GM18498 (cell line): ENCODE results near the gene SDHAF4.
"Not testable (repeated sequence)": the region's sequence is repeated elsewhere in the genome, so short reads cannot be mapped to it uniquely, and the experiment has no call there.

Source experiments
- ATAC-seq: cut with Tn5 transposase; IDR thresholded peaks from one replicate; pipeline ENCODE4 v1.9.1; 2021; ENCODE audit warnings: mild to moderate bottlenecking, moderate library complexity; ENCODE audit not compliant: unreplicated experiment

The SDHAF4 gene

GRCh38 chr6:70590400-70590799 is 23.7 kb downstream of the SDHAF4 start:
- no peak for ATAC-seq

DNA sequence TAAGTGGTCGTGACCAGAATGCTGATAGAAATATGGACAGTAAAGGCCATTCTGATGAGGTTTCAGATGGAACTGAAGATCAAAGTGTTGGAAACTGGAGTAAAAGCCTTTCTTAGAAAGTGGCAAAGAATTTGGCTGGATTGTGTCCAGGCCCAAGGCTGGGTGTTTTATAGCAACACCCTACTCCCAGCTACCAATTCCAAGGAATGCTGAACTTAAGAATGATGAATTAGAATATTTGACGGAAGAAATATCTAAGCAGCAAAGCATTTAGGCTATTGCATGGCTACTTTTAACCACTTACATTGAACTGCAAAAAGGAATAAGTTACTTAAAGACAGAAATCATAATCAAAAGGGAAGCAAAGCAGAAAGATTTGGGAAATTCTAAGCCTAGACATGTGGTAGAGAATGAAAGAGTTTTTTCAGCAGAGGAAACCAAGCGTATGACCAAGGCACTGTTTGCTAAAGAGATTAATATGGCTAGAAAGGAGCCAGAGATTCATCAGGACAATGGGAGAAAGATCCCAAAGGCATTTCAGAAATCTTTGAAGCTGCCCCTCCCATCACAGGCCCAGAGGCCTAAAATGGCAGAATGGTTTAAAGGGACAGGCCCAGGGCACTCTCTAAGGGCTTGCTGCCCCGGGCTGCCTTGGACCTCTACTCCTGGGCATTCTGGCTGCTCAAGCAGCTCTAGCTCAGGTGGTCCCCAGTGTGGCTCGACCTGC is 25.8 kb downstream of the SDHAF4 start:
- no peak for ATAC-seq

GRCh38 chr6:70593118-70593486 is 26.4 kb downstream of the SDHAF4 start:
- no peak for ATAC-seq

- no peak for ATAC-seq
Observed at GRCh38 chr6:70599187-70599586, 32.5 kb downstream of the SDHAF4 start.

DNA sequence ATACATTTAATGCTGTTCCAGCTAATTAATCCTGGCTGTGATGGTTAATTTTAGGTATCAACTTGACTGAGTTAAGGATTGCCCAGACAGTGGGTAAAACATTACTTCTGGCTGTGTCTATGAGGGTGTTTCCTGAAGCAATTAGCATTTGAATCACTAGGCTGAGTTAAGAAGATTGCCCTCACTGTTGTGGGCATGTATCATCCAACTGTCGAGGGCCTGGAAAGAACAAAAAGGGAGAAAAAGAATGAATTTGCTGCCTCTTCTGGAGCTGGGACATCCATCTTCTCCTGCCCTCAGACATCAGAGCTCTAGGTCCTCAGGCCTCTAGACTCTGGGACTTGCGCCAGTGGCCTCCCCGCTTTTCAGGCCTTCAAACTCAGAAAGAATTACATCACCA is 34.3 kb downstream of the SDHAF4 start:
- no peak for ATAC-seq

DNA sequence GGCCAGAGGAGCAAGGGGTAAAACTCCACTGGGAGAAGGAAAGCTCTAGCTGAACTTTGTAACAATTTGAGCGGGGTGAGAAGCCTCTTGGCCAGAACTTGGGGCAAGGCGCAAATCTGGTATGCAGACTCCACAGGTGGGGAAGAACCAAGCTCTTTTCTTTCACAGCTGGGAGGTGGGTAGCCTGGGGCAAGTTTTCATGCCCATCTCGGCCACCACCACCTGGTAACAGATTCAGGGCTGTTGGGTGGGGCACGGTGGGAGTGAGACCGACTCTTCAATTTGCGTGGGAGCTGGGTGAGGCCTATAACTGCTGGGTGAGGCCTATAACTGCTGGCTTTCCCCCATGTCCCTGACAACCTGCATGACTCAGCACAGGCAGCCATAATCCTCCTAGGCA is 37.5 kb downstream of the SDHAF4 start:
- no peak for ATAC-seq

GRCh38 chr6:70607371-70607770 is 40.6 kb downstream of the SDHAF4 start:
- ATAC-seq: not testable (repeated sequence)

GRCh38 chr6:70609181-70609580 is 42.5 kb downstream of the SDHAF4 start:
- ATAC-seq: not testable (repeated sequence)

DNA sequence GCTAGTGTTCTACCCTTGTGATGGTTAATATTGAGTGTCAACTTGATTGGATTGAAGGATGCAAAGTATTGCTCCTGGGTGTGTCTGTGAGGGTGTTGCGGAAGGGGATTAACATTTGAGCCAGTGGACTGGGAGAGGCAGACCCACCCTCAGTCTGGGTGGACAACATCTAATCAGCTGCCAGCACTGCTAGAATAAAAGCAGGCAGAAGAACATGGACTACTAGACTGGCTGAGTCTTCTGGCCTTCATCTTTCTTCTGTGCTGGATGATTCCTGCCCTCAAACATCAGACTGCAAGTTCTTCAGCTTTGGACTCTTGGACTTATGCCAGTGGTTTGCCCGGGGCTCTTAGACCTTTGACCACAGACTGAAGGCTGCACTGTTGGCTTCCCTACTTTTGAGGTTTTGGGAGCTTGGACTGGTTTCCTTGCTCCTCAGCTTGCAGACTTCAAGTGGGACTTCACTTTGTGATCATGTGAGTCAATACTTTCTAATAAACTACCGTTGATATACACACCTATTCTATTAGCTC is 50.1 kb downstream of the SDHAF4 start:
- no peak for ATAC-seq

- ATAC-seq: no peak
Observed at GRCh38 chr6:70620746-70621145, 54.0 kb downstream of the SDHAF4 start.

GRCh38 chr6:70622461-70622860 is 55.7 kb downstream of the SDHAF4 start:
- no peak for ATAC-seq

DNA sequence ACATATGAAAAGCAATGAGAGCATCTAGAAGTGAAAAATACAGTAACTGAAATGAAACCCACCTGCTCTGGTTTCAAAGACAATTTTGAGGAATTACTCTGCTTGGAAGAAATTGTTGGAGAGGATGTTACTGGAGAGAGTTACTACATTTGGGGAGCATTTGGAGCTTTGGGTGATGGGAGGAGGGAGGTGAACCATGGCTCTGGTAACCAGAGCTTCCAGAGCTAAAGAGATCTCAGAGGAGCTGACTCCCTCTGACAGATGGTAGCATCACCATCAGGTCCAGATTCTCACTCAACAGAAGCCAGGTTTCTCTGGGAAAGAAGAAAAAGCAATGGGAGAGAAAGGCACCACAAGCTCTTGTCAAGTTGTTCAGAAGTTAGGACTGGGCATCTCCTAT is 58.7 kb downstream of the SDHAF4 start:
- ATAC-seq: no peak

- no peak for ATAC-seq
Observed at GRCh38 chr6:70627500-70628254, 60.9 kb downstream of the SDHAF4 start.

DNA sequence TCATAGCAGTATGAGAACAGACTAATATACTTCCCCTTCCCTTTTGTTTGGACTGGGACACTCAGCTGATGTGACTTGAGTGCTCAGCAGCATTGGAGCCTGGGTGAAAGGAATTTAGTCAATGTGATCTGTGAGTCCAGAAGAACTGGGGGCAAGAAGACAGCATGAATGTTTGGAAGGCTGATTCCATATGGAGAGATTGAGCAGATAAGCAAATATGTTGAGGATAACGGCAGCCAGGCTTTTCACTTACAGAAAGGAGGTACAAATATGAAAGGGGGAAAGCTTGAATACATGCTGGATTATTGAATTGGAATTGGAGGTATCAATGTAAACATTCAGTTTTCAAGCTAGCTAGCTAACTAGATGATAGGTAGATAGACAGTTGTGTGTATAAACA is 63.2 kb downstream of the SDHAF4 start:
- no peak for ATAC-seq

DNA sequence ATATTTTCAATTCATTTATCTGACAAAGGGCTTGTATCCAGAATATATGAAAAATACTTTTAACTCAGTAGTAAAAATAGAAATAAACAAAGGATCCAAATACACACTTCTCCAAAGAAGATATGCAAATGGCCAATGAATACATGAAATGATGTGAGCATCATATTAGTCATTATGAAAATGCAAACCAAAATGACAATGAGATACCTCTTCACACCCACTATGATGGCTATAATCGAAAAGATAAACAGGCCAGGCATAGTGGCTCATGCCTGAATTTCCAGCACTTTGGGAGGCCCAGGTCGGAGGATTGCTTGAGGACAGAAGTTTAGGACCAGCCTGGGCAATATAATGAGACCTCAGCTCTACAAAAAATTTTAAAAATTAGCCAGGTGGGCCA is 67.1 kb downstream of the SDHAF4 start:
- no peak for ATAC-seq

- ATAC-seq: no peak
Observed at GRCh38 chr6:70636596-70636995, 69.9 kb downstream of the SDHAF4 start.

- ATAC-seq: no peak
Observed at GRCh38 chr6:70638468-70638867, 71.7 kb downstream of the SDHAF4 start.
